ENCODE data around the gene REC114. TPM values are rescaled to one million over a fixed set of nuclear protein-coding genes. Genes with fewer than 3 reads are reported as not detected.

The REC114 gene
- polyA plus RNA-seq, 1 experiment, result not detected

DNA sequence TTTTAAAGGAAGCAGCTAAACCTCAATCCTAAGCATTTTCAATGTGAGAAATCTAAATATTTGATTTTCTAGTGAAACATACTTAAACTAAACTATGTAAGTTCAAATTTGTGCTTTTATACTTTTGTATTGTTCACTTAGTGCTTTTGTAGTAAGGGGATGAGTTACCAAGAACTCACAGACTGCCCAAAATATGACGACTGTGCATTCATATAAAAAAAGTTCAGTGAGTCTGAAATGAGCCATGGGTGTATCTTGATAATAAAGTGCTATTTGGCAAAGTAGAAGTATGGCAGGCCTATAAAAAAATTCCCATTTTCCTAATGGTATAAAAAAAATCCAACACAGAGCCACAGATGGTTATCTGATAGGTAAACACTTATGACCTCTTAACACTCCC lies 124.1 kb downstream of the REC114 start:
- TF ChIP-seq, protein P1, sequence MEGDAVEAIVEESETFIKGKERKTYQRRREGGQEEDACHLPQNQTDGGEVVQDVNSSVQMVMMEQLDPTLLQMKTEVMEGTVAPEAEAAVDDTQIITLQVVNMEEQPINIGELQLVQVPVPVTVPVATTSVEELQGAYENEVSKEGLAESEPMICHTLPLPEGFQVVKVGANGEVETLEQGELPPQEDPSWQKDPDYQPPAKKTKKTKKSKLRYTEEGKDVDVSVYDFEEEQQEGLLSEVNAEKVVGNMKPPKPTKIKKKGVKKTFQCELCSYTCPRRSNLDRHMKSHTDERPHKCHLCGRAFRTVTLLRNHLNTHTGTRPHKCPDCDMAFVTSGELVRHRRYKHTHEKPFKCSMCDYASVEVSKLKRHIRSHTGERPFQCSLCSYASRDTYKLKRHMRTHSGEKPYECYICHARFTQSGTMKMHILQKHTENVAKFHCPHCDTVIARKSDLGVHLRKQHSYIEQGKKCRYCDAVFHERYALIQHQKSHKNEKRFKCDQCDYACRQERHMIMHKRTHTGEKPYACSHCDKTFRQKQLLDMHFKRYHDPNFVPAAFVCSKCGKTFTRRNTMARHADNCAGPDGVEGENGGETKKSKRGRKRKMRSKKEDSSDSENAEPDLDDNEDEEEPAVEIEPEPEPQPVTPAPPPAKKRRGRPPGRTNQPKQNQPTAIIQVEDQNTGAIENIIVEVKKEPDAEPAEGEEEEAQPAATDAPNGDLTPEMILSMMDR (IDR thresholded peaks at IDR 0.05; ENCODE audit: low read depth, low read length), result no peak
- POLR2A ChIA-PET, result no interaction called here
- Histone ChIP-seq H3K27me3 (ENCODE audit: control insufficient read depth, insufficient read depth, low read length) (no peaks in the 10 kb centered on the region), H3K27ac (ENCODE audit: low read depth, low read length) (no peak overlapping the region), H3K4me3 (ENCODE audit: low read depth, low read length) (no peak overlapping the region), H3K9me3 (ENCODE audit: control insufficient read depth, insufficient read depth, low read length) (no peaks in the 10 kb centered on the region)
- CTCF ChIA-PET, result interaction anchor here (1.5 to 8.7 kb wide), 3 partner anchors 71 to 138 kb away, joined by 6 to 255 read pairs (median 17); no protein-coding TSS in a partner anchor
- no peak for DNase-seq (ENCODE audit: low read depth, low spot score)

GRCh38 chr15:73568564-73569280 lies 125.8 kb downstream of the REC114 start:
- no peak overlapping the region for H3K4me3 ChIP-seq (ENCODE audit: low read depth, low read length)
- POLR2A ChIA-PET, result no interaction called here
- CTCF ChIA-PET, result interaction anchor here (1.6 to 2.7 kb wide), 4 partner anchors 9 to 137 kb away, joined by 4 to 18 read pairs (median 14); no protein-coding TSS in a partner anchor
- DNase-seq (ENCODE audit: low read depth, low spot score), result no peak
- TF ChIP-seq, protein P1 (IDR thresholded peaks at IDR 0.05; ENCODE audit: low read depth, low read length), result no peak
- no peaks in the 10 kb centered on the region for H3K9me3 ChIP-seq (ENCODE audit: control insufficient read depth, insufficient read depth, low read length)
- H3K27me3 ChIP-seq (ENCODE audit: control insufficient read depth, insufficient read depth, low read length), result no peaks in the 10 kb centered on the region
- no peak overlapping the region for H3K27ac ChIP-seq (ENCODE audit: low read depth, low read length)

DNA sequence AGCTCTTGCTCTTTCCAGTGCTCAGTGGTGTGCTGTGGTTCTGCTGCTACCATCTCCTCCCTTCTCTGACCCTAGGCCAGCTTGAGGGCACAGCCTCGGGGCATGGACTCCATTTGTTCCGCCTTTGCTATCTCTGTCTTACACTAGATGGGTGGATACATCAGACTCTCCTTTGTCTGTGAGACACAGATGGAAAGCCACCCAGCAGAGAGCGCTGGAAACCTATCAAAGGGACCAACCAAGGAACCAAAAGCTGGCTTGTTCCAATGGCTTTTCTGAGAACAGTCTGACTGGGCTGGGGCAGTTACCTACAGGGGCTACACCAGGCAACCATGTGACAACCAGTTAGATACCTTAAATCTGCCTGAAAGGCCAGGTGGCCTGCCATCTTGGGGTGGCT lies 126.4 kb downstream of the REC114 start:
- no peak overlapping the region for H3K27ac ChIP-seq (ENCODE audit: low read depth, low read length)
- POLR2A ChIA-PET, result interaction anchor here (0.6 kb wide), 1 partner anchor 128 kb away, joined by 7 read pairs; no protein-coding TSS in a partner anchor

DNA sequence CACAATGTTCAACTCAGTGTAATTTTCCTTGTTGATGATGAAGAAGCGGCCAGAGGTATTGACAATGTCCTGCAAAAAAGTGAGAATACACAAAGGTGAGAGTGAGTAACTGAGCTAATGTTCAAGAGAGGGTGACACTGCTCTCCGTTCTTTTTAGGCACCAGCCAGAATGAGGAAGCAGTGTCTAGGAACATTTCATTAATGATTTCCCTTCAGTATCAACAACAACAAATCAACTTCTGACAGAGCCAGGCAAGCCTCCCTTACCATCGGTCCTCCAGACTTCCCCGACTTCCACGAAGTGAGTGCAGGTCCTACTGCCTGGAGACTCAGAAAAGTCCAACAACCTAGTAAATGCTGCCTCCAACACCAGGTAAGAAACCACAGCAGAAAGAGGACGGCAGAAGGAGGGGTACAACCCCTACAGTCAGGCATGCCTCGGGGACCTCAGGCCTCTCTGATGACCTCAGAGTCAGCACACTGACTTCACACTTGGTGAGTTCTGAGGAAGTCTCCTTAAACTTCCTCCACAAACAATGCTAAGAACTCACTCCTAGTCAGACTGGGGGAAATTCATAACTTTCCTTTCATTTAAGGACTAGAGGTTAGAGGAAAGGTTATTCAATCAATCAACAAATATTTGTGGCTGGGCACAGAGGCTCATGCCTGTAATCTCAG lies 127.5 kb downstream of the REC114 start:
- no peak overlapping the region for H3K27ac ChIP-seq (ENCODE audit: low read depth, low read length)
- H3K27me3 ChIP-seq (ENCODE audit: control insufficient read depth, insufficient read depth, low read length), result no peaks in the 10 kb centered on the region
- TF ChIP-seq, protein P1 (IDR thresholded peaks at IDR 0.05; ENCODE audit: low read depth, low read length), result no peak
- H3K4me3 ChIP-seq (ENCODE audit: low read depth, low read length), result no peak overlapping the region
- ChIA-PET POLR2A (no interaction called here), CTCF (interaction anchor here (1.1 to 2.7 kb wide), 5 partner anchors 10 to 135 kb away, joined by 3 to 17 read pairs (median 12); no protein-coding TSS in a partner anchor)
- no peak for DNase-seq (ENCODE audit: low read depth, low spot score)
- H3K9me3 ChIP-seq (ENCODE audit: control insufficient read depth, insufficient read depth, low read length), result no peaks in the 10 kb centered on the region

More for the DNA sequence above, 126.4 kb downstream of the REC114 start:
- Histone ChIP-seq H3K4me3 (ENCODE audit: low read depth, low read length) (no peak overlapping the region), H3K9me3 (ENCODE audit: control insufficient read depth, insufficient read depth, low read length) (no peaks in the 10 kb centered on the region), H3K27me3 (ENCODE audit: control insufficient read depth, insufficient read depth, low read length) (no peaks in the 10 kb centered on the region)
- TF ChIP-seq, protein P1 (IDR thresholded peaks at IDR 0.05; ENCODE audit: low read depth, low read length), result no peak
- DNase-seq (ENCODE audit: low read depth, low spot score), result no peak
- CTCF ChIA-PET, result interaction anchor here (1.6 to 2.7 kb wide), 4 partner anchors 9 to 136 kb away, joined by 4 to 18 read pairs (median 14); no protein-coding TSS in a partner anchor

GRCh38 chr15:73571346-73571745 lies 128.4 kb downstream of the REC114 start:
- CTCF ChIA-PET, result interaction anchor here (0.5 to 2.1 kb wide), 7 partner anchors 11 to 134 kb away, joined by 3 to 17 read pairs (median 4); no protein-coding TSS in a partner anchor
- DNase-seq (ENCODE audit: low read depth, low spot score), result no peak
- no peaks in the 10 kb centered on the region for H3K9me3 ChIP-seq (ENCODE audit: control insufficient read depth, insufficient read depth, low read length)
- TF ChIP-seq, protein P1 (IDR thresholded peaks at IDR 0.05; ENCODE audit: low read depth, low read length), result no peak
- POLR2A ChIA-PET, result no interaction called here
- no peaks in the 10 kb centered on the region for H3K27me3 ChIP-seq (ENCODE audit: control insufficient read depth, insufficient read depth, low read length)
- H3K27ac ChIP-seq (ENCODE audit: low read depth, low read length), result no peak overlapping the region
- no peak overlapping the region for H3K4me3 ChIP-seq (ENCODE audit: low read depth, low read length)
